GM15510 (cell line): ENCODE measurements around the gene XRCC3.

Source experiments
- POLR2A ChIP-seq: IDR thresholded peaks from 3 replicates; pipeline ENCODE4 v1.6.1; 2011; ENCODE audit warnings: borderline replicate concordance; ENCODE audit not compliant: insufficient read length; ENCODE audit errors: extremely low read depth

Gene XRCC3

DNA sequence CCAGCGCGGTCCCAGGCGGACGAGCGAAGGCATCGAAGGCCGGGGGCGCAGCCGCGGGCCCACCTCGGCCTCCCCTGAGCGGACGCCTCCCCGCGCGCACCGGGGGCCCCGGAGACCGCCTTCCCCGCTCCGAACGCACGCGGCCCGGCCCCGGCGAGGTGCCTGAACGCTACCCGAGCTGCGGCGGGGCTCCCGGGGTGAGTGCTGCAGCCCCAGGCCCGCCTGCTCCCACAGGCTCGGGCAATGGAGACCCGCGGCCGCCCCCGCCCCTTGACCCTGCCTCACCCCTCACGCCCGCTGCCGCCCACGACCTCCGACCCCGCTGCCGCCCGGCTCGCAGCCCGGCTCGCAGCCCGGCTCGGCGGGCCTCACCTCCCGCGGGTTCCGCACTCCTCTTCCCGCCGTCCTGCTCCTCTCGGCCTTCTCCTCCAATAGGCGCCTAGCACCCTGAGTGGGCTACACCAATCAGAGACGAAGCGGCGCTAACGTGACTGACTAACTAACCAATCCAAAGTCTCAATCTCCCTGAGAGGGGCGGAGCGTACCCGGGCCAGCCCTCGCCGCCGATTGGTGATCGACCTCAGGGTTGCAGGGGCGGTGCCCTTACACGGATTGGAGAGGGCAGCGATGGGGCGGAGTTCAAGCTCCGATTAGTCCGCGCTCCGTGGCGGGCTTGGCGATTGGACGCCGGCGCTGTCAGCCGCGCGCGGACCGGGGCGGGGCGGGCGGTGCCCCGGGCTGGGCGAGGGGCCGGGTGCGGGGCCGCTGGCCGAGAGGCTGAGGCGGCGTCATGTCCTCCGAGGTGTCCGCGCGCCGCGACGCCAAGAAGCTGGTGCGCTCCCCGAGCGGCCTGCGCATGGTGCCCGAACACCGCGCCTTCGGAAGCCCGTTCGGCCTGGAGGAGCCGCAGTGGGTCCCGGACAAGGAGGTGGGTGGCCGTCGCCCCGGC is at the start of gene XRCC3, which contains the start of gene ZFYVE21:
TSS of gene XRCC3 (minus strand) at position 400 of the 949 bp plus-strand sequence. CDS start 4,364 bp downstream, outside the sequence.
TSS of gene ZFYVE21 (plus strand) at position 759 of the 949 bp plus-strand sequence. CDS start at position 791, 32 bp downstream.
- TF ChIP-seq POLR2A: peak; percentile 81

DNA sequence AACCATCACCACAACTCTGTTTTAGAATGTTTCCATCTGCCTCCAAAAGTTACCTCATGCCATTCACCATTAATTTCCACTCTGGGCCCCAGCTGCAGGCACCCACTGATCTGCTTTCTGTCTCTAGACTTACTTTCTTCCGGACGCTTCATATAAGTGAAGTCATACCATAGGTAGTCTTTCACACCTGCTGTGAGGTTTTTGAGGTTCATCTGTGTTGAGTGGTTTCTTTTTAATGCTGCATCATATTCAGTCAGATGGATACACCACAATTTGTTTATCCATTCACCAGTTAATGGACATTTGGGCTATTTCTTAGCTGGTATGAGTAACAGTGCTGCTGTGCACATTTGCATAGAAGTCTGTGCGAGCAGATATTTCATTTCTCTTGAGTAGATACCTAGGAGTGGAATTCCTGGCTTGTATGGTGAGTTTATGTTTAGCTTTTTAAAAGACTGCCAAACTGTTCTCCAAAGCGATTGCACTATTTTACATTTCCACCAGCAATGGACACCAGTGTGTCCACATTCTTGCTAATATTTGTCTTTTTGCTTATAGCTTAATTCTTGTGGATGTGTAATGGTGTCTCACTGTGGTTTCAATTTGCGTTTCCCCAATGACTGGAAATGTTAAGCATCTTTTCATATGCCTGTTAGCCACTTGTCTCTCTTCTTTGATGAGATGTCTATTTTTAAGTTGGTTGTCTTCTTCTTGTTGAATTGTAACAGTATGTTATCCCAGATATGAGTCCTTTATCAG is 48.7 kb upstream of the XRCC3 start:
- TF ChIP-seq POLR2A: no peak

DNA sequence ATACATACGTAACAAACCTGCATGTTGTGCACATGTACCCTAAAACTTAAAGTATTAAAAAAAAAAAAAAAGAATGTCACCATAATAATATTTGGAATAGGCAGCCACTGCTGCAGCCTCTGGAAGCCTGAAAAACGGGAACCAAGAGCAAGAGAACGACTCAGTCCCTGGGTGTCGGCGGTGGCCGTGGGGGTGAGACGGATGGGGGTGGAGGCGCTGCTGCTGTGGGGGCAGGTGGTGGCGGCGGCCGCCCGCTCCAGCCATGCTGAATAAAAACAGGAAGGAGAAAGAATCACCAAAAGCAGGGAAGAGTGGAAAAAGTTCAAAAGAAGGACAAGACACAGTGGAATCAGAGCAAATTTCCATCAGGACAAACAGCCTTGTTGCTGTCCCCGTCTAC is 47.3 kb upstream of the XRCC3 start:
- no peak for TF ChIP-seq POLR2A

DNA sequence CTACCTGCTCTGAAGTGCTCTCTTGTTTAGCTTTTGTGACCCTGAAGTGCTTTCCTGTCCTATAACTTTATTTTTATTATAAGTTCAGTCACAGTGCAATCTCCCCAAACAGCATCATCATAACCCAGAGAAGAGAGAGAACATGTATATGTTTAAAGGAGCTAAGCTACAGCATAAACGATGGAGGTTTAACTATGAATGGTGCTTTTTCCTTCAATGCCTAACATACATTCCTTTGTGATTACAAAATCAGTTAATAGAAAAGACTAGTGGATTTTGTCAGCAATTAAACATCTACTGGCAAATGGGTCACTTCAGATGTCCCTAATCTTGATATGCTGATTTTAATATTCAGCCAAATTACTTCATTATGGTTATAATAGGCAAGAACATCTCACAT is 46.8 kb upstream of the XRCC3 start:
- no peak for TF ChIP-seq POLR2A

DNA sequence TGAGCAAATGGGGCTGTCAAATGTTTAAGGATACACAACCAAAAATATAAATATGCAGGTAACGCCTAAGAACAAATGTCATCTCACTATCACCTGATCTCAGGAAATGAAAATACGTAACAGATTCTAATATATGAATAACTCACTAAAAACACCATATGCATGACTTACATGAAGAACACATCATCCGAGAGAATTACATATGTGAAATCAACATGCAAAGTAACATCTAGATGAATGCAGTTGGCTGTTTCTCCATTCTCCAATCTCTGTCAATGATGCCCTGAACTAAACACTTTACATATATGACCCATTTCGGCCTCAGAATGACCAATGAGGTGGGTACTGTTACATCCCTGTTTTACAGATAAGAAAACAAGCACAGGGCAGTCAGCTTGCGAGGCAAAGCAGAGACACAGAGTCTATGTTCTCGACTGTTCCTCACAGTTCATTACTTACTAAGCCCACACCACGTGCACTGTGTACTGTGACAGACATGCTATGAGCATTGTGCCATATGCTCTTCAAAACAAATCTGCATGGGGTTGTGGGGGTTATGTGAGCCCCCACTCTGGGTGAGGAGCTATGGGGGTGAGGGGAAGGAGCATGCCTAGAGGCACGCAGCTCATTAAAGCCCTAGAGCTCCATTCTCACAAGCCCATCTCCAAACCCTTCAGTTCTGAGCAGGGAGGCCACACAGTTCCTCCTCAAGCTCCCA is 43.0 kb upstream of the XRCC3 start:
- TF ChIP-seq POLR2A: no peak

DNA sequence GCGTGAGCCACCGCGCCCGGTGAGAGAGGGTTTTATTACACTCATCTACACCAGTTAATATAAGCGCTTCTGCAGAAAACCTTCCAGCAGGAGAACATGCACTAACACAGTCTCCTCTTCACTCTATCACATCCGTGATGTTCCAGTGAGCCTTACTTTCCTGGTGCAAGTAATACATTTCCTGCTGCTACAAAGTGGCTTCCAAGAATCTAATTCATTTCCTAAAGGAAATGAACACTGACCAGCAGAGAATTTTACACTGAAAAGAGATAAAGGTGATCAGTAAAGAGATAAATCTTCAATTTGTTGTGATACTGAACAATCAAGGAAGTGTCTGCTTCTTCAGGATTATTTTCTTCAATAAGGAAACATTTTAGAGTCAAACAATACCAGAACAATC is 39.8 kb upstream of the XRCC3 start:
- no peak for TF ChIP-seq POLR2A

DNA sequence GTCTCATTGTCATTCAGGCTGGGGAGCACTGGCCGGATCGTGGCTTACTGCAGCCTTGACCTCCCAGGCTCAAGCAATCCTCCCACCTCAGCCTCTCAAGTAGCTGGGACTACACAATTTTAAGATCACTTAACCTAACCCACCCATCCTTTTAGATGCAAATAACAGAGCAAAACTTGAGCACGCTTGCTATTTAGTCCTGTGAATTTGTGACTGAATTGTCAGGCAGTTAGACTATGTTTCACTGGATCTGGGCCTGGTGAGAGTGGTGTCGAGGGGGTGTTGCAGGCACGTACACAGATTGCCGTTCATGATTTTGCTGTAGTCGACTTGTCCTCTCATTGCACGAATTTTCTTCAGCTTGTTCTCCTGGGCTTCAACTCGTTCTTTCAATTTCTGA is 38.5 kb upstream of the XRCC3 start:
- TF ChIP-seq POLR2A: no peak

DNA sequence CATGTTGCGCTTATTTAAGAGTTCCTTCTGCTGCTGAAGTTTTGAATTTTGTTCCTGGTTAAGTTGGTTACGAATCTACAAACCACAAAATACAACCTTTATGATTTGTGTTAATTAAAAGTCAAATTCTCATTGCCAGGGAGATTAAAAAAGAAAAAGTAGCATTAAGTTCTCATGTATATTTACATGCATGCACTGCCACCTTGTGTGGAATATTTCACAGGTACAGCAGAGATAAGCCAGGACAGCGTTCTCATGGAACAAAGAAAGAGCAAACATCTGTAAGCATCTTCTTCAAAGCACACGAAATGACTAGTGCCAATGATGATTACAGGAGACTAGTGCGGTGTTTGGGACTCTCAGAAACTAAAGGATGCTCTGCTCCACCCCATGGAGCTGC is 34.6 kb upstream of the XRCC3 start:
- no peak for TF ChIP-seq POLR2A

DNA sequence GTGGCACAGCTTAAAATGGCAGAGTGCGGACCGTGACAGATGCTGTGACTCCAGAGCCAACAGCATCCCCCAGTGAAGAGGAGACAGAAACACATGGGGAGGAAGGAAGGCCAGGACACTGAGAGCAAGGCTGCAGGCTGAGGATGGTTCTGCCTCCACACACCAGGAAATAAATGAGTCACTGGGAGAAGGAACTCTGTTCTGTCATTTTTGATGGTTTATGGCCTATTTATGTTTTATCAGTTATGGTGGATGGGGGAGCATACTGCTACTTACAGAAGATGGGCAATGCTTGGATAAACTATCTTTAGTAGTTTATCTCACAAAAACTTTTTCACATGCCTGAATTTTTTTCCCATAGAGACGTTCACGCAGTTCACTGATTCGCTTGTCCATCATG is 34.2 kb upstream of the XRCC3 start:
- no peak for TF ChIP-seq POLR2A

DNA sequence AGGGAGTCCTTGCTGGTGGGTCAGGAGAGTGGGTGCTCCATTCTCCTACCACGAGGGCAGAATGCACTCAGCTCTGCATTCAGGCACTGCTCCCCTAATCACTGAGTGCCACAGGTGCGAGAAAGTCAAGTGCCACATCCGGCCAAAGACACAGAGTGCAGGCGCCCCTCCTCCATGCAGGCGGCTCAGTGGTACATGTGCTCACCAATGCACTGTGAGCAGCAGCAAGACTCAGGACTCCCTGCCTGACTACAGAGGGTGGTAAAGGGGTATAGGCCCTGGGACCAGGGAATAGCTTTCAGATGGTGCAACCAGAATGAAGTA is 33.2 kb upstream of the XRCC3 start:
- TF ChIP-seq POLR2A: no peak

DNA sequence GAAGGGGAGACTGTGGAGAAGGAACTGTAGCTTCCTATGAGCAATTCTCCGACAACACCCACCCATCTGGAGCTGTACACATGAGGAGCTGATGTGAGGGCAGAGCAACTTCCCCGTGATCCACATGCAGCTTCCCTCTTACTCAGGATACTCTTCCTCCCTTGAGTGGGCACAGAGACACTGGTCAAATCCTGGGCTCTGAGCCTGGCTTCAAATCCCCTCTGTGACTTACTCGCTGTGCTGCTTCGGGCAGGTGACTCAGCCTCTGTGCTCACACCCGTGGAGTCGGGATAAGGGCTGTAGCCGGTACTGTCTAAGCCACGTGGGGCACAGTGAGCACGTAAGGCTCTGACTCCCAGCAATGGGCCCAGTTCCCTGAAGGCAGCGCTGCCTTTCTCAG is 31.4 kb upstream of the XRCC3 start:
- no peak for TF ChIP-seq POLR2A

DNA sequence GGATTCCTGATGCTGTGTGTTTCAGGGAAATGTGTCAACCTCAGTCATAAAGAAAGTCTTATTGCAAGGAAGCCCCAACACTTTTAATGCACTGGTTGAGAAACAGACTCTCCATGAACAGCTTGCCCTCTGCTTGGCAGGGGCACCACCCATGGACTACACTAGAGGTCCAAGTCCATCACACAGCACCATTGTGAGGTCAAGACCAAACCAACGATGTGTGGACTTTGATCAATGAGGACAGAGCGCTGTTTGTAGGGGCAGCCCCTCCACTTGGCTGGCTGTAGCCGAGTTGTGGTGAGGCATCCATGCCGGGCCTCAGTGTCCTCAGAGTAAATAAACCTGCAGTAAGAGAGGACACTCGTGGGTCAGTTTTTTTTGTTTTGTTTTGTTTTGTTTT is 30.2 kb upstream of the XRCC3 start:
- TF ChIP-seq POLR2A: no peak

DNA sequence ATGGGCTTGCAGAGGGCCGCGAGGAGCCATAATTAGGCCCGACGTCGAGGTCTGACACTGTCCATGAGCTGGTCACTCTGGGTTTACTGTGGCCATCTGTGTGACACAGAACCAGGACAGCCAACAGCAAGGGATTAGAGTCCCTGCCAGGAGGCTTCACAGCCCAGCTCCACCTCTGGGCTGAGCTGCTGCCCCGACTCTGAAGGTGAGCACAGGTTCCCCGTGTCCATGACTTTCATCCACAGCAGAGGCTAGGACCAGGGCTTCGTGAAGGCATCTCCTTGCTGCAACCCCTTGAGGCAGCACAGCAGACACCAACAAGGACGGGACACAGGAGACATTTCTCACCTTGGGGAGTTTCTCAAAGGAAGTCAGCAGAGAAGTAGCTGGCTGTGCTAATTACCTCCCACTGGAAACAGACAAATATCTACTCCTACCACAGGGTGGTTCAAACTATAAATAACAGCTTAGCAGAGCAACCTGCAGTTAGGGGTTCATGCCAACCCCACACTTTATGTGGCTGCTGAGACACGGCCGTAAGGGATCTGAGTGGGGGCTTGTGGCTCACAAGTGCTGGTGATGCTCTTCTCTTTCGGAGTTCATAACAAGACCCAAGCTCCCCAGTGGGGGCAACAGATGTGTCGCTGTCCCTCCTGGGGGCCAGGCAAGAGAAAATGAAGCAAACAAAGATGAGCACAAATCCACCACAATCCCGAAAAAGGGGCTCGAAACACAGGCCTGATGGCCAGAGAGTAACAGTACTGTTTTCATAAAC is 29.6 kb upstream of the XRCC3 start:
- TF ChIP-seq POLR2A: no peak

DNA sequence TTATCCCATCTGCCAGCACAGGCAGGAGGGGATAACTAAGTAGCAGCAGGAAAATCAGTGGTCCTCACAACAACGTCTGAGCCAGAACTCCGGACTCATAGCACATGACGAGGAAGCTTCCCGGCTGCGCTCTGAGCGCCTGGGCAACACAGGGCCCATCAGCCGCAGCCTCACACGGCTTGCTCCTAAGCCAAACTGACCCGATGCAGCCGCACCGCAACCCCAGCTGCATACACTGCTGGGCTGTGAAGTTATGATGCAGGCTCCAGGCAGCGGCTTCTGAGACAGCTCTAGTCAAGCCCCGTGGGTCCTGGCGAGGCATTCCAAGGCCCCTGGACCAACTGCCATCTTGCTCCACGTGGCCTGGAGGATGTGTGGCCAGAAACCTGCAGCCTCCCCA is 28.4 kb upstream of the XRCC3 start:
- TF ChIP-seq POLR2A: no peak

DNA sequence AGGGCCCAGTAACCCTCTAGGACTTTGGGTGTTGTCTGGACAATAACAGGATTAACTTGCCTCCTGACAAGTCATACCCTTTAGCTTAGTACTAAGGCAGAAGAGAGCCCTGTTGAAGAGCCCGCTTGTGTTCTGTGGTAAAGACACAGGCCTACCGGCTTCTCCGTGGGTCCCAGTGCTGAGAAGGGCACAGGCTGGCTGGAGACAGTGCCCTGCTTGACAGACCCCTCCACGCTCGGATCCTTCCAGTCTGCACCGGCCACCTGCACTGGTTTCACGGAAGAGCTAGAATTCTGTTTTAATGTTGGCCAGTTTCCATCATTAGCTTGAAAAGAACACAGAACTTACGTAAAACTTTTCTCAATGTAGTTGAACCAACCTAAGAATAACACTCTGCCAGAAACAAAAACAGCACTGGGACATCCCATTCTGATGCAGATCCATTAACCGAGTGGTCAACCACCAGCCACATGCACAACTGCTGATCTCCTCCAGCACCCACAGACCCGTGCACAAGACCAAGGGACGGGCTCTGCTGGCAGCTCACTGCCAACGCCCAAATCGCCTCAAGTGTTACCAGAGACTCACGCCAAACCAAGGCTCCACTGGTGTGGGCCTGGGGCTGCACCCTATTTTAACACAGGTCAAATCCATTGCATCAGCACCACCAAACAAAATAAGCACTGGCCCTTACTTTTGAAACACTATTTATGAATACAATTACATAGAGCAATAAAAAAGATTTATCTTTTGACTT is 27.4 kb upstream of the XRCC3 start:
- TF ChIP-seq POLR2A: no peak

DNA sequence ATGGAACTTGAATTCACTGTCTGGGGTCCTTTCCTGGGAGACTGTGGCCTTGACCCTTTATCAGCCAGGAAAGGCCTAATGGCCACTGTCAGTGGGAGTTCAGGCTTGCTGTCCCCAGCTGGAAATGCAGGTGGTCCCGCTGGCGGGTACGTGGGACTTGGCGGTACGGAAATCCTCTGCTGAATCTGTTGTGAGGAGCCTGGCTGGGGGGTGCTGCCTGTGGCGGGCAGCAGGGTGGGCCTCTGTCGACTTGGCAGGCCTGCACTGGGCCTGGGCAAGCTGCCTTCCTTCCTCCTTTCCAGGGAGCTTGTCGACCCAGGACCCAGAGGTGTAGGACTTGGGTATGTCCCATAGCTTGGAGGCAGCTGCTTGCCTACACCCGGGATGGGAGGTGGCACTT is 26.6 kb upstream of the XRCC3 start:
- no peak for TF ChIP-seq POLR2A
